Measurements from ENCODE around the gene ETAA1. TPM values are rescaled to one million over a fixed set of nuclear protein-coding genes. Genes with fewer than 3 reads are reported as not detected.

ETAA1 gene
- 1 to 10 TPM; 1.6 to 7.4 (median 6.1) TPM for polyA plus RNA-seq (ENCODE audit: low read depth in 6 of 6)

DNA sequence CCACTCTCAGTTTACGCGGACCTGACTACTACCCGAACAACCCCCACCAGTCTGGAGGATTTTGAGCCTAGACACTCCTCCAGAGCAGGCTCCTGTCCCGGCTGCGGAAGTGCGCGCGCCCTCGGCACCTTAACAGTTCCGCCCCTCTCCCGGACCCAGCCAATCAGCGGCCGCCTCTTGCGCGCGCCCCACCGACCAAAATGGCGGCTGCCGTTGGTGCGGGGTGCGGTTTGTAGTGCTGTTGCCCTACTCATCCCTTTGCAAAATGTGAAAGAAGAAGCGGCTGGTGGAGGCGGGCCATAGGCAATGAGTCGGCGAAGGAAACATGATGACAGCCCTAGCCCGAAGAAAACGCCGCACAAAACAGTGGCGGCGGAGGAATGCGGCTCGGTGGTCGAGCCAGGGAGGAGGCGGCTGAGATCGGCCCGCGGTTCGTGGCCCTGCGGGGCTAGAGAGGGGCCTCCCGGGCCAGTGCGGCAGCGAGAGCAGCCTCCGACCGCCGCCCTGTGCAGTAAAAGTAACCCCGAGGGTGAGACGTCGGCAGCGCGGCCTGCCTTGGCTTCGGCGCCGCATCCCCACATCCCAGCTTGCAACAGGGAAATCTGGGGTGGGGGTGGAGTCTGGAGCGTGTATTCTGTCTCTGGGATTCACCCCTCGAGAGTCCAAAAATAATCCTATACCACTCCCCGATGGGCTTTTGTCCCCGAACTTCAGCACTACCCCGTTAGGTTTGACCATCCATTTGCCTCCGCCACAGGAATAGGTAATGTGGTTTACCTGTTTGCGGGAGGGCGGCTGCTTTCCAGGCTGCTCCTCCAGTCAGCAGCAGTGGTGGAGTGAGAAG is at the start of gene ETAA1:
Gene ETAA1, plus strand, starts transcription at position 191 of the 844 bp plus-strand sequence. Its CDS starts 116 bp downstream, at position 307.
- Mint-ChIP-seq H3K27ac (peak within 1 kb of the TSS; percentile 90 to 99 (median 96)), H3K9me3 (no peaks in the 10 kb centered on the region)

GRCh38 chr2:67366832-67367412 is 30.2 kb upstream of the ETAA1 start:
- no peak overlapping the region for H3K4me3 Mint-ChIP-seq
- peak overlapping the region in 1 of 6 donors; percentile 12 for H3K27ac Mint-ChIP-seq
- DNase-seq (no peak), ATAC-seq (ENCODE audit: low read depth in 2 of 2) (no peak)
- H3K4me1 Mint-ChIP-seq: no peaks in the 10 kb centered on the region
- peaks cover 0 to 8% (median 3%) of the 10 kb centered on the region in 7 donors for H3K9me3 Mint-ChIP-seq
- no peaks in the 10 kb centered on the region for H3K36me3 Mint-ChIP-seq
- H3K27me3 Mint-ChIP-seq: peaks cover 5 to 16% (median 16%) of the 10 kb centered on the region in 3 donors

More for the DNA sequence above, at the start of gene ETAA1:
- H3K27me3 Mint-ChIP-seq: no peaks in the 10 kb centered on the region
- H3K4me1 Mint-ChIP-seq: peaks cover 6 to 20% (median 11%) of the 10 kb centered on the region in 3 donors
- peak; percentile 94 for DNase-seq
- ATAC-seq (ENCODE audit: low read depth in 2 of 2): peak; percentile 96 to 98
- H3K4me3 Mint-ChIP-seq: peak within 1 kb of the TSS; percentile 91 to 100 (median 98)
- no peaks in the 10 kb centered on the region for H3K36me3 Mint-ChIP-seq

- ATAC-seq (ENCODE audit: low read depth in 2 of 2): no peak
- Mint-ChIP-seq H3K27ac (peak overlapping the region in 1 of 6 donors; percentile 38), H3K4me3 (no peak overlapping the region), H3K9me3 (peaks cover 0 to 21% (median 3%) of the 10 kb centered on the region in 7 donors), H3K27me3 (peaks cover 0 to 11% (median 7%) of the 10 kb centered on the region in 3 donors), H3K4me1 (no peaks in the 10 kb centered on the region), H3K36me3 (no peaks in the 10 kb centered on the region)
- no peak for DNase-seq
Observed at GRCh38 chr2:67374481-67374880, 22.7 kb upstream of the ETAA1 start.

DNA sequence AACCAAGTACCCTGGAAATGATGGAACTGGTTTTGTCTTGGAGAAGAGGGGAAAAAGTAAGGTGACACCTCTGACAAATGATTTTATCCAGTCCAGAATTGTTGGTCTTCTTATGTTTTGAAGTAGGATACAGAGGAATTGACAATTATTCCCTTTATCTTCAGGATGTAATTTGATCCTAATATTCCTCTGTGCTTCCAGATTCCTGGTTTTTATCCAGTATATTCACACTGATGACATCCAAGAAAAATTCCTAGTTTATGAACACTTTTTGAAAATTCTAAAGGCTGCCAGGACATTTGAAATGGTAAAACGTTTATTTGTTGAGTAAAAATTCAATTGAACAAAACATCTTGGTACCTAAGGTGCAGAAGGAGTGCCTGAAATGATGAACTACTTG is 22.2 kb upstream of the ETAA1 start:
- DNase-seq (no peak), ATAC-seq (ENCODE audit: low read depth in 2 of 2) (no peak)
- H3K9me3 Mint-ChIP-seq: peaks cover 0 to 22% (median 3%) of the 10 kb centered on the region in 7 donors
- peaks cover 0 to 10% (median 7%) of the 10 kb centered on the region in 3 donors for H3K27me3 Mint-ChIP-seq
- no peaks in the 10 kb centered on the region for H3K4me1 Mint-ChIP-seq
- H3K27ac Mint-ChIP-seq: no peak overlapping the region
- no peaks in the 10 kb centered on the region for H3K36me3 Mint-ChIP-seq
- no peak overlapping the region for H3K4me3 Mint-ChIP-seq

GRCh38 chr2:67378555-67378954 is 18.6 kb upstream of the ETAA1 start:
- H3K27me3 Mint-ChIP-seq: peaks cover 3 to 7% (median 6%) of the 10 kb centered on the region in 3 donors
- no peak overlapping the region for H3K27ac Mint-ChIP-seq
- no peak overlapping the region for H3K4me3 Mint-ChIP-seq
- ATAC-seq (ENCODE audit: low read depth in 2 of 2) (no peak), DNase-seq (no peak)
- H3K4me1 Mint-ChIP-seq: no peaks in the 10 kb centered on the region
- peaks cover 0 to 7% of the 10 kb centered on the region in 2 donors for H3K36me3 Mint-ChIP-seq
- H3K9me3 Mint-ChIP-seq: peaks cover 0 to 18% (median 5%) of the 10 kb centered on the region in 7 donors

DNA sequence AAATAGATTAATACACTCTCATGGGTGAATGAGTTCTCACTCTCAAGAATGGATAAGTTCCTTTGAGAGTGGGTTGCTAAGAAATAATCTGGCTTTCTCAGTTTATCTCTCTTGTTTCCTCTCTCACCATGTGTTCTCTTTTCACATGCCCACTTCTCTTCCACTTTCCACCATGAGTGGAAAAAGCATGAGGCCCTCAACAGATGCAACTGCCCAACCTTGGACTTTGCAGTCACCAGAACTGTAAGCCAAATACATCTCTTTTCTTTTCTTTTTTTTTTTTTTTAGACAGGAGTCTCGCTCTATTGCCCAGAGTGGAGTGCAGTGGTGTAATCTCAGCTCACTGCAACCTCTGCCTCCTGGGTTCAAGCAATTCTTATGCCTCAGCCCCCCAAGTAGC is 18.1 kb upstream of the ETAA1 start:
- DNase-seq: no peak
- no peak overlapping the region for H3K4me3 Mint-ChIP-seq
- H3K27ac Mint-ChIP-seq: no peak overlapping the region
- no peak for ATAC-seq (ENCODE audit: low read depth in 2 of 2)
- peaks cover 0 to 18% (median 5%) of the 10 kb centered on the region in 7 donors for H3K9me3 Mint-ChIP-seq
- H3K36me3 Mint-ChIP-seq: peaks cover 0 to 7% of the 10 kb centered on the region in 2 donors
- no peaks in the 10 kb centered on the region for H3K4me1 Mint-ChIP-seq
- peaks cover 3 to 6% (median 5%) of the 10 kb centered on the region in 3 donors for H3K27me3 Mint-ChIP-seq

GRCh38 chr2:67384123-67384822 is 12.9 kb upstream of the ETAA1 start:
- no peak overlapping the region for H3K4me3 Mint-ChIP-seq
- no peak for ATAC-seq (ENCODE audit: low read depth in 2 of 2)
- H3K9me3 Mint-ChIP-seq: peaks cover 0 to 3% (median 2%) of the 10 kb centered on the region in 7 donors
- H3K36me3 Mint-ChIP-seq: peaks cover 0 to 7% of the 10 kb centered on the region in 2 donors
- H3K4me1 Mint-ChIP-seq: no peaks in the 10 kb centered on the region
- peaks cover 0 to 3% (median 0%) of the 10 kb centered on the region in 3 donors for H3K27me3 Mint-ChIP-seq
- H3K27ac Mint-ChIP-seq: no peak overlapping the region
- no peak for DNase-seq

- Mint-ChIP-seq H3K36me3 (no peaks in the 10 kb centered on the region), H3K9me3 (no peaks in the 10 kb centered on the region), H3K27me3 (no peaks in the 10 kb centered on the region), H3K27ac (no peak overlapping the region), H3K4me3 (no peak overlapping the region), H3K4me1 (no peaks in the 10 kb centered on the region)
- ATAC-seq (ENCODE audit: low read depth in 2 of 2): no peak
- no peak for DNase-seq
Observed at GRCh38 chr2:67388680-67389079, 8.5 kb upstream of the ETAA1 start.

GRCh38 chr2:67389286-67389685 is 7.8 kb upstream of the ETAA1 start:
- H3K4me3 Mint-ChIP-seq: no peak overlapping the region
- H3K4me1 Mint-ChIP-seq: no peaks in the 10 kb centered on the region
- no peaks in the 10 kb centered on the region for H3K27me3 Mint-ChIP-seq
- DNase-seq: no peak
- H3K36me3 Mint-ChIP-seq: no peaks in the 10 kb centered on the region
- no peak for ATAC-seq (ENCODE audit: low read depth in 2 of 2)
- H3K27ac Mint-ChIP-seq: no peak overlapping the region
- no peaks in the 10 kb centered on the region for H3K9me3 Mint-ChIP-seq

DNA sequence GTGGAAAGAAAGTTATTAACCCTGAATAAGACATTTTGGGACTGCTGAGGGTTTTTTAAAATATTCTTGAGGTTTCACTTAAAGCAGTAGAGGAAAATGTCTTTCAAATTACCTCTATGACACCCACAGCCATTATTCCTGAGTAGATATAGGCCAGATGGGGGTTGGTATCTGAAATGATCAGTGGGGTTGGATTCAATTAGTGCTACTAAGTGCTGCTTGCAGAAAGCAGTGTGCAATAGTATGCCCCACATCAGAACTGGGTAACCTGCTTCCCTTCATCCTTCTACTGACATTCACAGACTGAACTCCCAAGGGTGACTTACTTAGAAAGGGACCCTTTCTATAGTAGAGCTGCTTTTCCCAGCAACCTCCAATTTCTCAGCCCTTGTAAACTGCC is 7.3 kb upstream of the ETAA1 start:
- H3K9me3 Mint-ChIP-seq: no peaks in the 10 kb centered on the region
- no peak overlapping the region for H3K27ac Mint-ChIP-seq
- H3K27me3 Mint-ChIP-seq: no peaks in the 10 kb centered on the region
- H3K4me1 Mint-ChIP-seq: no peaks in the 10 kb centered on the region
- H3K36me3 Mint-ChIP-seq: no peaks in the 10 kb centered on the region
- DNase-seq (no peak), ATAC-seq (ENCODE audit: low read depth in 2 of 2) (no peak)
- no peak overlapping the region for H3K4me3 Mint-ChIP-seq

DNA sequence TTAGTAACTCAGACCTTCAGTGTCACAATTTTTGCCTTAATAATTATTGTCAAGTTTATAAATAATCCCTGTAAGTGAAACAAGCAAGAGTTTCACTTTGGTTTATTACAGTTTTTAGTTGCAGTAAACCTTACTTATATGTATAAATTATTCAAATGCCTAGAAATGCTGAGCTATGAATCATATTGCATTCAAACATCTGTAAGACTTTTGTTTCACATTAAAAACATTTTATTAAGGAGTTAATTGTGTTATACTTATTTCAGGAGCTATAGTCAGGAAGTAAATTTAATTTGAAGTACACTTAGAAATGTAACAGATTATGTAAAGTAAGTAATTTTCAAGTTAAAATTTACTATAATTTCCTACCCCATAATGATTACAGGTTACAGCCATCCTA is 3.9 kb upstream of the ETAA1 start:
- Mint-ChIP-seq H3K27me3 (no peaks in the 10 kb centered on the region), H3K36me3 (no peaks in the 10 kb centered on the region), H3K4me1 (peaks cover 6 to 13% (median 11%) of the 10 kb centered on the region in 3 donors), H3K9me3 (no peaks in the 10 kb centered on the region), H3K4me3 (no peak overlapping the region), H3K27ac (no peak overlapping the region)
- ATAC-seq (ENCODE audit: low read depth in 2 of 2) (no peak), DNase-seq (no peak)

DNA sequence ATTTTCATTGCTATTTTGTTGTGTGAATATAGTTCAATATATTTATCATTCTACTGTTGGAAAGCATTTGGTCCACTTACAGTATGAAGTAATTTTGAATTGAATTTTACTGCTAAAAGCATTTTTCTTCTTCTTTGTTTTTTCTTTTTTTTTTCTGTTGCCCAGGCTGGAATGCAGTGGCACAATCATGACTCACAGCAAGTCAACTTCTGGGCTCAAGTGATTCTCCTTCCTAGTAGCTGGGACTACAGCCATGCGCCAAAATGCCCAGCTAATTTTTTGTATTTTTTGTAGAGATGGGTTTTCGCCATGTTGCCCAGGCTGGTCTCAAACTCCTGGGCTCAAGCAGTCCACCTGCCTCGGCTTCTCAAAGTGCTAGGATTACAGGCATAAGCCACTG is 2.4 kb upstream of the ETAA1 start:
- Mint-ChIP-seq H3K27ac (peak overlapping the region in 1 of 6 donors; percentile 29), H3K4me1 (peaks cover 6 to 20% (median 11%) of the 10 kb centered on the region in 3 donors), H3K36me3 (no peaks in the 10 kb centered on the region), H3K27me3 (no peaks in the 10 kb centered on the region), H3K9me3 (no peaks in the 10 kb centered on the region), H3K4me3 (peak overlapping the region in 1 of 8 donors; percentile 30)
- no peak for DNase-seq
- ATAC-seq (ENCODE audit: low read depth in 2 of 2): no peak

DNA sequence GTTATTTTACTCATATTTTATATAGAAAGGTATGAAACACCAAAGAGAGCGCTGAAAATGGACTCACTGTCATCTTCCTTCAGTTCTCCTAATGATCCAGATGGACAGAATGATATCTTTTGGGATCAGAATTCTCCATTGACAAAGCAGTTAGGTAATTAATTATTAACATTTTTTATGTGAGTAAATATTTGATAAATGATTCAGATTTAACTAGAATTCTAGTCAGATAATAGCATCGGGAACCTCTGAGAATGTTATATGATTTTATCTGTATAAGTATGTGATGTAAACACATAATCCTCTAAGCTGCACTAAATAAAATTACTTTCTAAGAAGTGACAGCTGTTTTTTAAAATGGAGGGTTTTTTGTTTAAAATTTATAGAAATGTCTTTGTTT is 2.0 kb downstream of the ETAA1 start:
- ATAC-seq (ENCODE audit: low read depth in 2 of 2) (no peak), DNase-seq (no peak)
- Mint-ChIP-seq H3K36me3 (peaks cover 1 to 9% of the 10 kb centered on the region in 2 donors), H3K4me1 (peaks cover 6 to 20% (median 12%) of the 10 kb centered on the region in 3 donors), H3K4me3 (peak overlapping the region in 5 of 8 donors; percentile 28 to 100 (median 91)), H3K27ac (no peak overlapping the region), H3K9me3 (no peaks in the 10 kb centered on the region), H3K27me3 (no peaks in the 10 kb centered on the region)

Data from naive B cell (primary cell).